Choroid plexus epithelial cell (primary cell): ENCODE data around the gene TNS1.
A peak's percentile ranks its signal among the peaks of the same experiment; 100 is the strongest.

ENCODE experiments used
- DNase-seq: peaks from one replicate; pipeline ENCODE4 v3.0.0-alpha.2; 2010; ENCODE audit warnings: low read depth
- H3K4me3 ChIP-seq: 2 replicates; pipeline ENCODE4 v1.5.1; 2011; ENCODE audit warnings: low read depth, mild to moderate bottlenecking, control low read depth, low read length, moderate library complexity
- TF ChIP-seq, protein P1 (sequence below): conservative IDR thresholded peaks from 2 replicates; pipeline ENCODE4 v1.5.1; 2011; ENCODE audit warnings: low read depth, mild to moderate bottlenecking, control low read depth, inconsistent platforms, low read length, moderate library complexity

Gene TNS1

DNA sequence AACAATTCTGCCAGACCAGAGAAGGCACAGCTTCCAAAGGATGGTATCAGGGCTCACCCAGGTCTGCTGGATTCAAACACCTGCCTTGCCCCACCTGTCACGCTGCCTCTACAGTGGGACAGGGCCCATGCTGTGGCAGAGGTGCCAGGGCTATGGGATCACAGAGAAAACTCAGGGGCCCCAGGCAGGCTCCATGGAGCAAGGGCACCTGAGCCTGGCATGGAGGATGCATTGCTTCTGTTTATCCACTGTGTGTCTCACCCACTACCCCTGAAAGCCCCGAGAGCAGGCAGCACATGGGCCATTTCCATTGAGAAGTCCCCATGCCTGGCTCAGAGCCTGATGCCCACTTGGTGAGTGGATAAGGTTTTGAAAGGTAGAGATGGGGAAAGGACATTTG is 76.0 kb downstream of the TNS1 start:
- TF ChIP-seq, protein P1, sequence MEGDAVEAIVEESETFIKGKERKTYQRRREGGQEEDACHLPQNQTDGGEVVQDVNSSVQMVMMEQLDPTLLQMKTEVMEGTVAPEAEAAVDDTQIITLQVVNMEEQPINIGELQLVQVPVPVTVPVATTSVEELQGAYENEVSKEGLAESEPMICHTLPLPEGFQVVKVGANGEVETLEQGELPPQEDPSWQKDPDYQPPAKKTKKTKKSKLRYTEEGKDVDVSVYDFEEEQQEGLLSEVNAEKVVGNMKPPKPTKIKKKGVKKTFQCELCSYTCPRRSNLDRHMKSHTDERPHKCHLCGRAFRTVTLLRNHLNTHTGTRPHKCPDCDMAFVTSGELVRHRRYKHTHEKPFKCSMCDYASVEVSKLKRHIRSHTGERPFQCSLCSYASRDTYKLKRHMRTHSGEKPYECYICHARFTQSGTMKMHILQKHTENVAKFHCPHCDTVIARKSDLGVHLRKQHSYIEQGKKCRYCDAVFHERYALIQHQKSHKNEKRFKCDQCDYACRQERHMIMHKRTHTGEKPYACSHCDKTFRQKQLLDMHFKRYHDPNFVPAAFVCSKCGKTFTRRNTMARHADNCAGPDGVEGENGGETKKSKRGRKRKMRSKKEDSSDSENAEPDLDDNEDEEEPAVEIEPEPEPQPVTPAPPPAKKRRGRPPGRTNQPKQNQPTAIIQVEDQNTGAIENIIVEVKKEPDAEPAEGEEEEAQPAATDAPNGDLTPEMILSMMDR = no peak
- no peak for DNase-seq
- no peak overlapping the region for H3K4me3 ChIP-seq

DNA sequence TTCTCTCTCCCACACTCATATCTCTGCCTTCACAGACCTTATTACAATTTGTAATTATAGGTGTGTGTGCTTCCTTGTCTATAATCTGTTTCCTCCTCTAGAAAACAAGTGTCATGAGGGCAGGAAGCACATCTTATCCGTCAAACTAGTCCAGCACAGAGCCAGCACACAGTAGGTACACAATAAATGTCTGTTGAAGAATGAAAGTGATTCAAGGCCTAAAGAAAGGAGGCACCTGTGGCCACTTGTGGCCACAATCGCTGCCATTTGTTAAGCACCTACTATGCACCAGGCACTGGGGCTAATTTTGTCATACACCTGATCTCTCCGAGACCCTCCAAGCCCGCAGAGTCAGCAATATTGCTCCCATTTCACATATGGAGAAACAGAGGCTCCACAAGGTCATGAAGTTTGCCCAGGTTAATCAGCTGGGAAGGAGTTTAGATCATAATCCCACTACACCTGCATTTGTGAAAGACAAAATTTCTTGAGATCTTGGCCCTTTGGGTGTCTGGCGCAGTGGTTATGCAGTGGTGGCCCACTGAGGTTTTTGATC is 78.4 kb downstream of the TNS1 start:
- no peak overlapping the region for H3K4me3 ChIP-seq
- TF ChIP-seq, protein P1 = no peak
- DNase-seq = no peak

DNA sequence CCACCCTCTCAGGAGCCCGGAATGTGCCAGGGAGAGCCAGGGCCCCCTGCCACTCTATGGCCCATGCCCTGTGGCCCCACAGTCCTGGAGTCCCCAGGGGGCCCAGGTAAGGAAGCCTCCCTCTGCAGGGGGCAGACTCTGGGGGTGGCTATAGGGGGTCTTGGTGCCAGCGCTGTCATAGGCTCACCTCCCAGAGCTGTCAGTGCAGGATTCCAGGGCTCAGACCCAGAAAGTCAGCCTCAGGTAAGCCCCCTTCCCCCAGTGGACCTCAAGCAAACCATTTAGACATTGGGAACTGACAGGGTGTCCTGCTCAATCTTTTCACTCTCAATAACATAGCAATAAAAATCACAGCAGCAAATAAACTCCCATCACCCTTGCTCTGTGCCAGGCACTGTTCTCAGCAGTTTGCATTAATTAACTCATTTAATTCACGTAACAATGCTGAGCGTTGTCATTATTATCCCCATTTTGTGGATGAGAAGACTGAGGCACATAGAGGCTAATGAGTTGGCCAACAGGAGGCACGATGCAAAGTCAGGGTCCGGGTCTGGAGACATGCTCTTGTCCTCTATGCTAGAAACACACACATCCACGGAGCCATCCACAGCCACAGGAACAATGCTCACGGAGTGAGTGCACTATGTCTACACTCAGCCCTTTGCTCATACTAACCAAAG is 79.6 kb downstream of the TNS1 start:
- no peak for DNase-seq
- no peak overlapping the region for H3K4me3 ChIP-seq
- TF ChIP-seq, protein P1 = no peak

DNA sequence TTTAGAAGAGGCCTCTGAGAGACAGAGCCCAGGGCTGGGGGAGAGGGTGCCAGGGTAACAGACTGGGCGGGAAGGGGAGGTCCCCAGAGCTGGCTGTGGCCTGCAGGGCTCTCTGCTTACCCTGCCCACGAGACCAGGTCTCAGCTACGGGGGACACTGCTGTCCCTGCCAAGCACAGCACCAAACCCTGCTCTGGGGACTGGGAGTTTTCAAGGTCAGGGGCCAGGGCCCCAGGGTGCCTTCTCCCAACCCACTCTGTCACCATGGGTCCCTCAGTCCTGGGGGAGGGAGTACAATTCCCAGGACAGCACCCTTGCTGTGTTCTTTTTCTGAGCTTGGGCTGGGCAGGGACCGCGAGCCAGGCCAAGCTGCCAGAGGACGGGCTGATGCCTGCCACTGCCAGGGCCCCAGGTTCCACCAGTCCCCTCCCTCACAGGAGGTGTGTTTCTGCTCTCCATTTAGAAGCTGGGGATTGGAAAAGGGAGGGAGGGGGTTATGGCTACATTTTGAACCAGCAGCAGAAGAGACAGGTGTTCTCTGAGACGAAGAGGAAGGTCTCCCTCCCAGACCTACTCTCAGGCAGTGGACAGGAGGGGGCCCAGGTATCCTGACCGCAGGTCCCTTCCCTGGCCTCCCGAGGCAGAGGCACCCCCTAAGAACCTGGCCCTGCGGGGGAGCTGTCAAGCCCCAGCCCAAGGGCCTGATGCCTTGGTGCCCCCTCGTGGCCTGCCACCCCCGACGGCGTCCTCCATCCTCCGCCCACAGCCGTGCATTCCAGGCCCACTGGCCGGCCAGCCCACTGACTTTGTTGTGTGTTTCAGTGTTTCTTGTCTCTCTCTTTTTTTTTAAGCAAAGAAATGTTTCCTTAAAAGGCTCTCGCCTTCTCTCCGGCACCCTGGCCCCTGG is 80.4 kb downstream of the TNS1 start:
- no peak overlapping the region for H3K4me3 ChIP-seq
- TF ChIP-seq, protein P1 = peak; percentile 32
- peak; percentile 49 for DNase-seq

DNA sequence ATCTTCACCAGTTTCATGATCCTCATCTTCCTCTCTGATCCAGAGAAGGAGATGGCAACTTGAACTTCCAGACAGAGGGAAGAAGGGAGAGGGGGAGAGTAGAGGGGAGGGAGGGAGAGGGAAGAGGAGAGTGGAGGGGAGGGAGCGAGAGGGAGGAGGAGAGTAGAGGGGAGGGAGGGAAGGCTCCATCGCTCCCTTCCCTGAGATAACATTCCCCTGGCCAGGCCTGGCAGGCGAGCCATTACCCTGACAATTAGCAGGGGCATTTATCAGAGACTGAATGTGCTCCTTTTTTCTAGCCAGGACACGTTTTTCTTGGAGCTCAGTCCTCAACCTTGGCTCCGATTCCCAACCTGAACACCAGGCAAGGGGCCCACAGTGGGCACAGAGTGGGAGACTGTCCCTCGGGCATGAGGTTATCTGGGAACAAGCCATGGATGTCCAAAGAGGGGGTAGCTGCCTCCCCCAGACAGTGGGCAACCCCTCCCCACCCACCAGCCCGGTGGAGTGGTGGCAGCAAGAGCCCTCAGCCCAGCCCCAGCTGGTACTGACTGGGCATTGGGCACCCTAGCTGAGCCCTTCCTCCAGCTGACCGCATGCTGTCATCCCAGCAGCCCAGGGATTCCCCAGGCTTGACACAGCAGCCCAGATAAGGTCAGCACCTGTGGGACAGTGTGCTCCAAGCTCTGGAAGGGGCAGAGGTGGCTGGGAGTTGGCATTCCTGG is 81.8 kb downstream of the TNS1 start:
- H3K4me3 ChIP-seq = no peak overlapping the region
- no peak for DNase-seq
- TF ChIP-seq, protein P1 = no peak

DNA sequence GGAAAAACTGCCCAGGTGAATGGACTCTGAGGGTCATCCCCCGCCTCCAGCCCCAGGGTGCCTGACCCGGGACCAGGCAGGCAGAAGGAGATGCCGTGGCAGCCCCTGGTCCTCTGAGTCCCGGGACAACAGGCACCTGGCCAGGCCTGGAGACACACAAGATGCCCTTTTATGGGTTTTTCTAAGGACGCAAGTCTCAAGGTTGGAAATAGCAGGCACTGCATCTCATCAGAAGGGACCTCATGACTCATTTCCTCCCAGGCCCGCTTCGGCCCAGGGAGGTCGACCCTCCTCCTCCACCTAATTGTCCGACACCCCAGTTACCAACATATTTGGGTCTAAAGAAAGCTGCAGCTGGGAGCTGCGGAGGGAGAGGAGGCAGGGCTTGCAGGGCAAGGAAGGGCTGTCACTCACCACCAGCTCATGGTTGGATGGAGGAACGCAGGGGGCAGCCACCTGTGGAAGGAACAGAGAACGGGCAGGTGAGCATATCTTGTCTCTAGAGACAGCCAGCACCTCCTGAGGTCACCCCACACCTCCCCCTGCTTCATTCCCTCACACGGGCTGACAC is 82.9 kb downstream of the TNS1 start:
- TF ChIP-seq, protein P1 = no peak
- peak; percentile 59 for DNase-seq
- no peak overlapping the region for H3K4me3 ChIP-seq
